Germinal center (tissue), 1 donor: Measurements from ENCODE around the gene FAM131C.
"Not testable (repeated sequence)": the region's sequence is repeated elsewhere in the genome, so short reads cannot be mapped to it uniquely, and the experiment has no call there.

Experiments used
- DNase-seq: peaks from one replicate; pipeline ENCODE4 v3.0.0; 2012; ENCODE audit warnings: mixed read lengths, low spot score

The FAM131C gene

DNA sequence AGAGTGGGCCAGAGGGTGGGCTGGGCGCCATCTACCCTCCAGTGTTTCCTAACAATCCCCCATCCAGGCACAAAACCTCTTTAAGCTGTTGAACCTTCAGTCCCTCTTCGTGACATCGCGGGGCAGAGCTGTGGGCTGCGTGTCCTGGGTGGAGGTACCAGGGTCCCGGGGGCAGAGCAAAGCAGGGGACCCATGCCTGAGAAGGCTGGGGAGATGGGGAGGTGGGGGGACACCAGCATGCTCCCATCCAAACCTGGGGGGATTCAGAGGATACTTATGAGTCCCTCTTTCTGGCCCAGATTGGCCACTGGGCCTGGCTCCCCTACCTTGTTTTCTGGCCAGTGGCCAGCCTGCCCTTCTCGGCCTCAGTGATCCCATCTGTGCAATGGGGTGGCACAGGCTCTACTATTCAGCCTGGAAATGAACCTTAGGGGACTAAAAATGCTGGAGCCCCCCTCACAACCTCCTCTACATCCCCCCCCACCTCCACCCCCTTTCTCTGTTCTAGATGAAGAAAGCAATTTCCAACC is 40.3 kb downstream of the FAM131C start:
- DNase-seq: not testable (repeated sequence)

GRCh38 chr1:16032388-16033102 is 40.9 kb downstream of the FAM131C start:
- peak; percentile 72 for DNase-seq

DNA sequence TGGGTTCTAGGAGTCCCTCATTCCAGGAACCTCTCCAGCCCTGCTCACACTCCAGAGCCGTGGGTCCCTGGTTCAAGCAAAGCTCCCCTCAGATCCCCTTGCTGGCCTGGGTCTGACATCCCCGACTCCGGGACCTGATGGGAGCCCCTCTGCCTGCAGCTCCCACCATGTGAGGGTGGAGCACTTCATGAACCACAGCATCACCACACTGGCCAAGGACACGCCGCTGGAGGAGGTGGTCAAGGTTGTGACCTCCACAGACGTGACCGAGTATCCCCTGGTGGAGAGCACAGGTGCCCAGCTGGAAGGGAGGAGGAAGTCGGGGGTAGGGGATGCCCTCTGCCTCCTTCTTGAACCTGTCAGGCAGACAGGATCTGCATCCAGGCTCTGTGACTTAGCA is 41.9 kb downstream of the FAM131C start:
- no peak for DNase-seq

GRCh38 chr1:16029288-16029687 is 44.2 kb downstream of the FAM131C start:
- no peak for DNase-seq

DNA sequence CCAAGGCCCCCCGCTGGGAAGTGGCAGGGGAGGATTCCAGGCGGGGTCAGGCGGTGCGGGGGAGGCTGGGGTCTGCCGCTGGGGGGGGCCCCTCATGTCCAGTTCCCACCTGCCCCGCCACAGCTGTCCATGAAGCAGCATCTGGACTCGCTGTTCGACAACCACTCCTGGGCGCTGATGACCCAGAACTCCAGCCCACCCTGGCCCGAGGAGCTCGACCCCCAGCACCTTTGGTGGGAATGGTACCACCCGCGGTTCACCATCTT is 44.5 kb downstream of the FAM131C start:
- DNase-seq: not testable (repeated sequence)

GRCh38 chr1:16028237-16029002 is 45.0 kb downstream of the FAM131C start:
- no peak for DNase-seq

GRCh38 chr1:16026723-16027484 is 46.5 kb downstream of the FAM131C start:
- DNase-seq: no peak

DNA sequence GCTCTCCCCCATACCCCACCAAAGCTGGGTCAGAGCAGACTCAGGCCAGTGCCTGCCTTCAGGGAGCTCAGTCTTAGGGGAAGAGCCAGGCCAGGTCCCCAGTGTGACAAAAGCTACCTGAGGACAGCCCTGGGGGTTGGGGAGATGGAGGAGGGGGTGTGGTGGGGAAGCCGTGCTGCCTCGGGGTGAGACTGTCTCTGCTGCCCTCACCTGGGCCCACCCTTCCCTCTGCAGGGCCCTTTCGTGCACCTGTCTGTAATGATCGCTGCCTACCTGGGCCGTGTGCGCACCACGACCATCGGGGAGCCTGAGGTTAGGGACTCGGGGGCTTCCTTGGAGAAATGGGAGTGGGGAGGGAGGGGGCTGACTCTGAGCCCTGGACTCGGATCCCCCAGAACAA is 47.1 kb downstream of the FAM131C start:
- not testable (repeated sequence) for DNase-seq

DNA sequence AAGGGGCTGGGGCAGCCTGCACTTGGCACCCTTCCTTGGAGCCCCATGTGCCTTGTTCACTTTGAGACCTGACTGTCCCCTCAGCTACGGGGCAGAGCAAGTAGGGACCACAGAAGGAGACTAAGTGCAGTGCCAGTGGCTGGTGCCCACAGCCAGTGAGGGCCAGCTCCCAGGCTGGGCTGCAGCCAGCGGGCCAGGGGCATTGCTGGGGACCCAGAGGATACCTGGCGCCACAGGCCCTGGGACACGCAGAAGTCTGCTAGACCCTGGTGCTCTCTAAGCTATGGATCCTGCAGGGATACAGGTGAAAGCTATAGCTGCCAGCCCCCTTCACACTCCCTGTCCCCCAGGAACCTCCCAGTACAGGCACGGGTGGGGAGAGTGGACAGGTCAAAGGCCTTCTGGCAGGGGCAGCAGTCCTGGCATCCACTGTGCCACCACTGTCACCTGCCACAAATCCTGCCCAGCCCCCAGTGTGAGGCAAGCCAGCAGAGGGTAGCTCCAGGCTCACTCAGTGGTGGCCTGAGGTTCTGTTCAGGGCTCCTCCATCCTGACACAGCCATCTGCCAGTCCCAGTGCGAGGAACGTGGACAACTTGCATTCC is 50.3 kb downstream of the FAM131C start:
- DNase-seq: no peak

- no peak for DNase-seq
Measured at GRCh38 chr1:16022393-16022792, 51.1 kb downstream of the FAM131C start.

- no peak for DNase-seq
Measured at GRCh38 chr1:16021681-16022080, 51.8 kb downstream of the FAM131C start, which contains the start of gene CLCNKA. TSS of gene CLCNKA (plus strand) at chr1:16022036. CDS start at chr1:16022620, 584 bp downstream.

- not testable (repeated sequence) for DNase-seq
Measured at GRCh38 chr1:16020878-16021277, 52.6 kb downstream of the FAM131C start.

- DNase-seq: no peak
Measured at GRCh38 chr1:16020325-16020724, 53.1 kb downstream of the FAM131C start.

GRCh38 chr1:16019644-16020277 is 53.7 kb downstream of the FAM131C start:
- no peak for DNase-seq

- DNase-seq: no peak
Measured at GRCh38 chr1:16018749-16019643, 54.5 kb downstream of the FAM131C start.

DNA sequence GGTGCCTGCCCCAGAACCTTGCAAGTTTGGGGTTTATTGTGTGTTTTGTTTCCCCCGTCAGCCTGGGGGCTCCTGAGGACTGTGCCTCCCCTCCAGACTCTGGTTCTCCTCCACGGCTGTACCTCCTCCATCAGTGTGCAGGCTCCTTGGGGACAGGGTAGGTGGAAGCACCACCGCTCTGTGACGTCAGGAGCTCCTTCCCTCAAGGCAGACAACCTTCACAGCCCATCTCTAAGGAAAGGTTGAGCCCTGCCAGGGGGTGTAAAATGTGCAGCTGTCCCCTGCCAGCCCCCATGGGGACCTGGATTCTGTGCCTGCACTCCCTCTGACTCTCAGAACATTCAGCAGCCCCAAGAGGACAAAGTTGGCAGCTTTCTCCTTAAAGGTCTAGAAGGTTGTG is 55.1 kb downstream of the FAM131C start:
- no peak for DNase-seq

- no peak for DNase-seq
Measured at GRCh38 chr1:16017461-16018303, 55.8 kb downstream of the FAM131C start, which contains the start of gene HSPB7. TSS of gene HSPB7 (minus strand) at chr1:16018043. CDS start at chr1:16017963, 80 bp downstream.

DNA sequence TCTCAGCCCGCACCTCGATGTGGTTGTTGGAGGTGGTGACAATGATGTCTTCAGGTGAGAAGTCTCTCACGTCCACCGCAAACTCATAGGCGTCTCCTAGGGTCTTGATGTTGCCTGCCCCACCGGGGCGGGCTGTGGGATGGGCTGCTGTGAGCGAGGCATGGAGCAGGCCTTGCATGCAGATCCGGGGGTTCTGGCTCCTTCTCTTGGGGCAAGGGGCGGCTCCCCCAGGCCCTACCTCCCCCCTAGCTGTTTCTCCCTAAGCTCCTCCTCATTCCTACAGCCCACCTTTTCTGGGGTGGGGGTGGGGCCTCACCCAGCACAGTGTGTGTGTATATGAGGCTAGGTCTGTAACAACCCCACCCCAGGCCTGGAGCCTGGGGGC is 56.4 kb downstream of the FAM131C start:
- DNase-seq: no peak
